ENCODE data around the gene IL3RA.
"Not testable (repeated sequence)": the region's sequence is repeated elsewhere in the genome, so short reads cannot be mapped to it uniquely, and the experiment has no call there.

The IL3RA gene

DNA sequence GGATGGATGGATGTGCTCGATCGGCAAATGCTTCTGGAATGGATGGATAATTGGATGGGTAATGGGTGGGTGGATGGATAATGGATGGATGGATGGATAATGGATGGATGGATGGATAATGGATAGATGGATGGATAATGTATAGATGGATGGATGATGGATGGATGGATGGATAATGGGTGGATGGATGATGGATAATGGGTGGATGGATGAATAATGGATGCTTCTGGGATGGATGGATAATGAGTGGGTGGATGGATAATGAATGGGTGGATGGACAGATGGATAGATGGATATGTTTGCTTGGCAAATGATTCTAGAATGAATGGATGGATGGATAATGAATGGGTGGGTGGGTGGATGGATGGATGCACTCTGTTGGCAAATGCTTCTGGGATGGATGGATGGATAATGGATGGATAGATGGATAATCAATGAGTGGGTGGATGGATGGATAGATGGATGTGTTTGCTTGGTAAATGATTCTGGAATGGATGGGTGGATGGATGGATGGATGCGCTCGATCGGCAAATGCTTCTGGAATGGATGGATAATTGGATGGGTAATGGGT lies 59.1 kb downstream of the IL3RA start:
- no peak for DNase-seq (ENCODE audit: low read depth, low spot score)
- no peak overlapping the region for H3K27ac ChIP-seq

DNA sequence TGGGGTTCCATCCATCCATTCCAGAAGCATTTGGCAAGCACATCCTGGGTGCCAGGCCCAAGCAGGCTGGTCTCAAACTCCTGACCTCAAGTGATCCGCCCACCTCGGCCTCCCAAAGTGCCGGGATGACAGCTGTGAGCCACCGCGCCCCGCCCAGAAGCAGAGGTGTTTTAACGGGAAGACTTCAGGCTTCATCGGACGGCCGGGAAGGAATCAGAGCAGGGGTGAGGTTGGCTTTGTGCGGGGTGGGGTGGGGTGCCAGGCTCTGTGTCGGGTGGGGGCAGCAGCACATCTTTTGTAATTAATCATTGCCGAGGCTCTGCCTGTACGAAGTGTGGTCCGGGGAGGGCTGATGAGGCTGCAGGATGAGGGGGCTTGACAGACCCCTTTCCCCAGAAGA lies 60.4 kb downstream of the IL3RA start:
- no peak overlapping the region for H3K27ac ChIP-seq
- DNase-seq (ENCODE audit: low read depth, low spot score): no peak

GRCh38 chrX:1397441-1398270 lies 61.1 kb downstream of the IL3RA start:
- no peak overlapping the region for H3K27ac ChIP-seq
- no peak for DNase-seq (ENCODE audit: low read depth, low spot score)

DNA sequence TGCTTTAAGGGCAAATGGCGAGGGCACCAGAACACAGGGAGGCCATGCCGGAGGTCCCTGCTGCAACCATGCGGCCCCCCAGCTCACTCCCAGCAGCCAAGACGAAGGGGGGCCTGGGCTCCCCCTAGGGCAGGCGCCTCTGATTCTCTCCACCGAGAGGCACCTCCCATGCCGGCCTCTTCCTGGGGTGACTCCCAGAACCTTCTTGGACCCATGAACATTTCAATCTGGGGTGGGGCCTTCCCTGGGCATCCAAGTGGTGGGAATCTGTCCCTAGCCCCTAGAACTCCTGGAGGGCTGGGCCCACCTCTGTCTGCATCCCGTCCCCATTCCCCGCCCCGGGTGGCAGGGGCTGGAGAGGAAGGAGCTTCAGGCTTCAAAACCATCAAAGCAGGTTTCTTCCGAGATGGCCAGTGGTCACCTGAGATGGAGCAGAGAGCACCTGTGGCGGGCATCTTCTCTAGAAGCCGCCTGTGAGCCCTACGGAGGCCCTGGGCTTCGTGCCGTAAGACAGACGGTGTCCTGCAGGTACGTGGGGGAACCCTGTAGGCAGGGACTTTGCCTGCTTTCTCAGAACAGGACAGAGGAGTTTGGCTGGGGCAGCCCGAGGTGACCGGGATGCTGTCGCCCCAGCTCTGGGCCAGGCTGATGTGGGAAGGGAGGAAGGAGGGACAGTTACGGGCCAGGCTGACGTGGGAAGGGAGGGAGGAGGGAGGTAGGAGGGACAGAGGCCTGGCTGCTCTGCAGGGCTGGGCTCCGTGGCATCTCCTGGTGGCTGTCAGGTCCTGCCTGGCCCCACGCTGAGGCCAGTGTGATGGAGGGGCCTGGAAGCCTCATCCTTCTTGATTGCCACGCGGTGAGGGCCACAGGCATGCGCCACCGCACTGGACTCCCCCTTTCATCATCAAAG lies 62.1 kb downstream of the IL3RA start:
- H3K27ac ChIP-seq: no peak overlapping the region
- no peak for DNase-seq (ENCODE audit: low read depth, low spot score)

DNA sequence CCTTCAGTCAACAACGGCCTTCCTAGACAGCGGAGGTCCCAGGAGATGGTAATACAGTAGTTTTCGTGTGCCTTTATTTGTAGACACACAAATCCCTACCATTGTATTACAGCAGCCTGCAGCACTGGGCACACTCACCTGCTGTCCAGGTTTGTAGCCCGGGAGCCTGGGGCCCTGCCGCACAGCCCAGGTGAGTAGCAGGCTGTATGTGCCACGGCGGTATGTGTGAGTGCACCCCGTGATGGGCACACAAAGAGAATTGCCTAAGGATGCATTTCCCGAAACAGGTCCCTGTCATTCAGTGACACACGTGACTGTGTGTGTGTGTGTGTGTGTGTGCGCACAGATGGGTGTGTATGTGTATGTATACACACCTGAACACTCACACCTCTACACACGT lies 63.5 kb downstream of the IL3RA start:
- no peak for DNase-seq (ENCODE audit: low read depth, low spot score)

DNA sequence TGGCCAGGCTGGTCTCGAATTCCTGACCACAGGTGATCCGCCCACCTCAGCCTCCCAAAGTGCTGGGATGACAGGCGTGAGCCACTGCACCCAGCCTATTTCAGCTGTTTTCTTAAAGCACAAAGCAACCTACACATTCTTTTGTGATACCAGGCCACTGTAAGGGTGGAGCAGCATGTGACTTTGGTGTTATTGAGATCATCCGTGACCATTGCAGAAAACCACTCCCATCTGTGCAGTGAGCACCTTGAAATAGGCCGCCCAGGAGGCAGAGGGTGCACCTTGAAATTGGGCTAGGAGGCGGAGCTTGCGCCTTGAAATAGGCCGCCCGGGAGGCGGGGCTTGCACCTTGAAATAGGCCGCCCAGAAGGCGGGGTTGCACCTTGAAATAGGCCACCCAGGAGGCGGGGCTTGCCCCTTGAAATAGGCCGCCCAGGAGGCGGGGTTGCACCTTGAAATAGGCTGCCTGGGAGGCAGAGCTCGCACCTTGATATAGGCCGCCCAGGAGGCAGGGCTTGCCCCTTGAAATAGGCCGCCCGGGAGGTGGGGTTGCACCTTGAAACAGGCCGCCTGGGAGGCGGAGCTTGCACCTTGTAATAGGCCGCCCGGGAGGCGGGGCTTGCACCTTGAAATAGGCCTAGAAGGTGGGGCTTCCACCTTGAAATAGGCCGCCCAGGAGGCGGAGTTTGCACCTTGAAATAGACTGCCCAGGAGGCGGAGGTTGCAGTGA lies 64.3 kb downstream of the IL3RA start:
- DNase-seq (ENCODE audit: low read depth, low spot score): no peak
- no peak overlapping the region for H3K27ac ChIP-seq

More for the DNA sequence above, 63.5 kb downstream of the IL3RA start:
- no peak overlapping the region for H3K27ac ChIP-seq

- DNase-seq (ENCODE audit: low read depth, low spot score): no peak
- no peak overlapping the region for H3K27ac ChIP-seq
These were observed 65.2 kb downstream of the IL3RA start for GRCh38 chrX:1401611-1402430.

DNA sequence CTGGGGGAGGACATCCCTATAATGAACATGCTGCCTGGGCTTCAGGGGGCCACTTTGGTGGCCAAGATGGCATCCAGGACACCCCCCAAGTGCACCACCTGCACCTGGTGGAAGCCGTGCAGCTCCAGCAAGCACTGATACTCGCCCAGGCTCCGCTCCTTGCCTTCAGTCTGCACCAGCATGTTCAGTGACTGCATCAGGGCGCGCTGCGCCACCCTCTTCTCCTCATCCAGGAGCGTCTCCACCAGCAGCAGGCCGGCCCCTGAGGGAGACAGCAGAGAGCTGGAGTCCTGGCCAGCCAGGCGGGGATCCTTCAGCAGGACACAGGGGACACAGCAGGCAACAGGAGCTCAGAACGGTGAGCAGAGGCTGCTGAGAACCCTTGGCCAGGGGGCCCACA lies 66.6 kb downstream of the IL3RA start:
- no peak for DNase-seq (ENCODE audit: low read depth, low spot score)

DNA sequence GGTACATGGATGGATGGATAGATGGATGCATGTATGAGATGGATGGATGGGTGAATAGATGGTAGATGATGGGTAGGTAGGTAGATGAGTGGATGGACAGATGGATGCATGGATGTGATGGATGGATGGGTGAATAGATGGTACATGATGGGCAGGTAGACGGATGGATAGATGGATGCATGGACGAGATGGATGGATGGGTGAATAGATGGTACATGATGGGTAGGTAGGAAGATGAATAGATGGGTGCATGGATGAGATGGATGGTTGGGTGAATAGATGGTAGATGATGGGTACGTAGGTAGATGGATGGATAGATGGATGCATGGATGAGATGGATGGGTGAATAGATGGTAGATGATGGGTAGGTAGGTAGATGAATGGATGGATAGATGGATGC lies 67.3 kb downstream of the IL3RA start:
- H3K27ac ChIP-seq; DNase-seq (ENCODE audit: low read depth, low spot score): not testable (repeated sequence)

More for the DNA sequence above, 66.6 kb downstream of the IL3RA start:
- H3K27ac ChIP-seq: no peak overlapping the region

DNA sequence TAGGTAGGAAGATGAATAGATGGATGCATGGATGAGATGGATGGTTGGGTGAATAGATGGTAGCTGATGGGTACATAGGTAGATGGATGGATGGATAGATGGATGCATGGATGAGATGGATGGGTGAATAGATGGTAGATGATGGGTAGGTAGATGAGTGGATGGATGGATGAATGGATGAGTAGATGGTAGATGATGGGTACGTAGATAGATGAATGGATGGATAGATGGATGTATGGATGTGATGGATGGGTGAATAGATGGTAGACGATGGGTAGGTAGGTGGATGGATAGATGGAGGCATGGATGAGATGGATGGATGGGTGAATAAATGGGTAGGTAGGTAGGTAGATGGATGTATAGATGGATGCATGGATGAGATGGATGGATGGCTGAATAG lies 69.2 kb downstream of the IL3RA start:
- not testable (repeated sequence) for H3K27ac ChIP-seq

GRCh38 chrX:1407035-1407434 lies 70.5 kb downstream of the IL3RA start:
- no peak for DNase-seq (ENCODE audit: low read depth, low spot score)
- H3K27ac ChIP-seq: no peak overlapping the region

More for the DNA sequence above, 69.2 kb downstream of the IL3RA start:
- not testable (repeated sequence) for DNase-seq (ENCODE audit: low read depth, low spot score)

DNA sequence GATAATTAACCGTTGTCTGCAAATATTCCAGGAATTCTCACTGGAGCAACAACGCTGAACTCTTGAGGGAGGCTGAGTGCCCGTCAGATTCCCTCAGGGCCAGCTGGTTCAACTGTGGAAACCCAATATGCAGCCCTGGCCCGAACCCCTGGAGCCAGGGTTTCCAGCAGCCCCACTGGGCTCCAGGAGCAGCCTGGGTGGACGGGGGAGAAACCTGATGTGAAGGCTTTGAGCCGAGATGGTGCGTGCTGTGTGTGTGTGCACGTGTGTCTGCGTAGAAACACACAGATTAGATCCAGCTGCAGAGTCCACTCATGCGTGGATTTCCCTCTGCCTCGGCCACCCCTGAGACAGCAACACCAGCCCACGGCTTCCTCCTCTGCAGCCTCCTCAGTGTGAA lies 74.7 kb downstream of the IL3RA start:
- no peak overlapping the region for H3K27ac ChIP-seq
- no peak for DNase-seq (ENCODE audit: low read depth, low spot score)

GRCh38 chrX:1412551-1413161 lies 76.1 kb downstream of the IL3RA start:
- no peak for DNase-seq (ENCODE audit: low read depth, low spot score)
- no peak overlapping the region for H3K27ac ChIP-seq

DNA sequence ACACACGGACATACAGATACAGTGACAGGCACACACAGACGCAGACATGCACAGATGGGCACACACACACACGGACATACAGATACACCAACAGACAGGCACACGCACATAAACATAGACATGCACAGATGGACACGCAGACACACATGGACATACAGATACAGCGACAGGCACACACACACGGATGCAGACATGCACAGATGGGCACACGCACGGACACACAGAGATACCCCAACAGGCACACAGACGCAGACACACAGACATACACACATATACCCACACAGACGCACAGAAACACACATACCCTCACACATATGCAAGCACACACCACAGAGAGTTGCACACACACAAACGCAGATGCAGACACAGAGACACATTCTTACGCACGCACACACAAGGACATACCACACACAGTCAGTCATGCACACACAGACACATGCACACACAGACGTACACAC lies 79.8 kb downstream of the IL3RA start:
- no peak for DNase-seq (ENCODE audit: low read depth, low spot score)

DNA sequence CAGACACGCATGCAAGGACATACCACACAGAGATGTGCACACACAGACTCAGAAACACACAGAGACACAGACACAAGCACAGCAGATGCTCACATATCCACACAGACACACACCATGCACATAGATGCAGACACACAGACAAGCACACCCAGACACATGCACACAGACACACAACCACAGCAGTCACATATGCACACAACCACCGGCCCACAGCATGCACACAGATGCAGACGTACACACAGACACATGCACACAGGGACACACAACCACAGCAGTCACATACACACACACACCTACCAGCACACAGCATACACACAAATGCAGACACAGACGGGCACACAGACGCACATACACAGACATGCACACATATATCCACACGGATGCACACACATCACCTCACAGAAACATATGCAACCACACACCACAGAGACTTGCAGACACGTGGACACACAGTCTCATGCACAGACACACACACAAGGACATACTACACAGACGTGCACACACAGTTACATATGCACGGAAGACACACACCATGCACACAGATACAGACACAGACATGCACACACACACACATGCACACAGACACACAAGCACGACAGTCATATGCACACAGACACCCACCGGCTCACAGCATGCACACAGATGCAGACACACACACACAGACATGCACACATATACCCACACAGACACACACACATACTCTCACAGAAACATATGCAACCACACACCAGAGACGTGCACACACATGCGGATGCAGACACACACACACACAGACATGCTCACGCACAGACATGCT lies 80.6 kb downstream of the IL3RA start:
- no peak overlapping the region for H3K27ac ChIP-seq
- DNase-seq (ENCODE audit: low read depth, low spot score): no peak

More for the DNA sequence above, 79.8 kb downstream of the IL3RA start:
- H3K27ac ChIP-seq: no peak overlapping the region

DNA sequence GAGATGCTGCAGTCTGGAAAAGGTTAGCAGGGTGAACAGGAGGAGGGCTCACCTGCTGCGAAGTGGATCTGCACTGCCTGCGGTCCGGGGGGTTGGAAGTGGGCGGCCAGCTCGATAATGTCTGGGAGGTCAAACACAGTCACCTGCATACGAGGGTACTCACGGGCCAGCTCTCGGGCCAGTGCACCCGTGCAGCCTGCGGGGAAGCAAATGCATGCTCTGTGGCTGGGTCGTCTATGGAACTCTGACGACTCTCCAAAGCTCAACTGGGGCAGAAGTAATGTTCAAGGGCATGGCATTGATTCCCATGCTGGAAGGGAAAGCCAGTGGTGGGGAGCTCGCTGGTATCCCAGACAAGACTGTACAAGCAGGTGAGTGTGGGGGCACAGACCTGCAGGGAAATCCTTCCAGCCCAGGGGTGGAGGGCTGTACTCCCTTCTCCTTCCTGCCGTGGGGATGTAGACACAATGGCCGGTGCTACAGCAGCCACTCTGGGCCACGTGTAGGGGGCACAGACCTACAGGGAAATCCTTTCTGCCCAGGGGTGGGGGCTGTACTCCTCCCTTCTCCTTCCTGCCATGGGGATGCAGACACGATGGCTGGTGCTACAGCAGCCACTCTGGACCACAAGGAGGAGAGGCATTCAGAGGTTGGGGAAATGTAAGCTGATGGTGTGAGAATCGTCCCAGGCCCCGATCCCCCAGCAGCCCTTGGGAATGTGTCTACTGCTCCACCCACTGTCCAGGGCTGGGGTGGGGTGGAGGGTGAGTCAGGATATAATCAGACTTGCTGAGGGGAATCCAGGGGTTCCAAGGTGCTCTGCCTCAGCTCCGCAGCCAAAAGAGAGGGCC lies 81.6 kb downstream of the IL3RA start:
- no peak for DNase-seq (ENCODE audit: low read depth, low spot score)
- no peak overlapping the region for H3K27ac ChIP-seq

DNA sequence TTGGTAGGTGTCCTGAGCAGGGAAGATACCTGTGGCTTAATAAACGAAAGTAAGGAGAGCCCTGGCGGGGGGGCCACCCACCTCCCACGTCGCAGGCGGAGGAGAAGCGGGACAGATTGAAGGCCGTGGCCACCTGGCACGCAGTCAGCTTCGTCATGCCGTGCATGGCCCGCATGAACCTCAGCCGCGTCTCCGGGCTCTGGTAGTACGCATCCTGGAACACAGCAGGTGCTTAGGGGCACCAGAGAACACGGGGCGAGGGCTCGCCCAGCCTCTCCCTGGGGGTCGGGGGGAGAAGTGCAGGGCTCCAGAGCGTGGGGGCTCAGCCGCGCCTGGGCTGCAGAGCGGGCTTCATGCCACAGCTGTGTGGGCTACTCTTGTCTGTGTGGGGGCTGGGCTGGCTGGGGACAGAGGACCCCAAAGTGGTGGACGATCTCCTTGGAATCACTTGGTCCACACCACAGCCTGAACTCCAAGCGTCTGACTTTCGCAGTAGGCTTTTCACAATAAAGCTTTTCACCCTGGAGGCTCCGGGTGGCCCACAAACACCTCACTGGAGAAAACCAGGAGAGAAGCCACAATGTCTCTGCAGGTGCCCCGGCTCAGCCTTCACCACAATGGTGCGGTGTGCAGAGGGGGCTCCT lies 82.4 kb downstream of the IL3RA start:
- no peak overlapping the region for H3K27ac ChIP-seq
- DNase-seq (ENCODE audit: low read depth, low spot score): no peak
